ENCODE data around the gene SNRK. TPM values are rescaled to one million over a fixed set of nuclear protein-coding genes. Genes with fewer than 3 reads are reported as not detected.

Gene SNRK
- total RNA-seq, 1 experiment from 2014 or later = 12.0 TPM

DNA sequence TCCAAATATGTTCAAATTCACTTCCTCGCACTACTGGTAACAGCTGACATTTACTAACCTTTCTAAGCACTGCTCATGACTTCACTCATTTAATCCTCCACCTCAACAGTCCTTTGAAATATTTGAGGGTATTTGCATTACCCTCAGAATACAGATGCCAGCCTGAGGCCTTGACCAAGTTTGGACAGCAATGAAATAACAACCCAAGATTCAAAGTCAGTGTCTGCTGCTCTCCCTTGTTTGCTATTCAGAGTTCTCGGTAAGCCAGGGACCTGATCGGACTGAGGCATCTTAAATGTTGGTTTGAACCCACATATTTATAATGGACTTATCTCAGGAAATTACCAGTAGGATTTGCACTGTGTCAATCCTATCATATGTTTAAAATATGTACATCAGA lies 19.9 kb upstream of the SNRK start:
- H3K23me2 ChIP-seq (ENCODE audit: insufficient read length, low read depth, low read length, poor library complexity, severe bottlenecking) = no peaks in the 10 kb centered on the region
- H4K5ac ChIP-seq (ENCODE audit: insufficient read length, low read depth, low read length) = no peak overlapping the region
- no peaks in the 10 kb centered on the region for H3K36me3 Mint-ChIP-seq (ENCODE audit: insufficient read depth in 1 of 3, low read depth in 3 of 3)
- no peak overlapping the region for H4K91ac ChIP-seq (ENCODE audit: insufficient read length, low read depth, low read length)
- no peaks in the 10 kb centered on the region for H3K4me1 Mint-ChIP-seq
- no peak overlapping the region for H2BK15ac ChIP-seq (ENCODE audit: low read depth, low read length)
- H2BK120ac ChIP-seq (ENCODE audit: low read depth, low read length, poor library complexity, severe bottlenecking) = no peak overlapping the region
- no CpG with 5 or more reads among the region's 3 CpGs for WGBS (ENCODE audit: extremely low coverage, insufficient read length, low lambda C conversion rate)
- H3K27ac ChIP-seq (ENCODE audit: insufficient read length, low read depth, low read length) = no peak overlapping the region
- no peak overlapping the region for H3K4me3 Mint-ChIP-seq
- H3K56ac ChIP-seq (ENCODE audit: insufficient read length, low read depth, low read length) = no peak overlapping the region
- H4K8ac ChIP-seq (replicated peaks; ENCODE audit: insufficient read length, low read depth, low read length) = no peak overlapping the region
- H3K14ac ChIP-seq (ENCODE audit: insufficient read depth, low read length) = no peak overlapping the region
- no peak overlapping the region for H3K18ac ChIP-seq (ENCODE audit: insufficient read length, low read depth, low read length)
- no peak overlapping the region for H2AFZ ChIP-seq (ENCODE audit: low read length)
- no peaks in the 10 kb centered on the region for H3K79me2 ChIP-seq (ENCODE audit: insufficient read depth, low read length)
- no peaks in the 10 kb centered on the region; the same call in 1 of the 2 replicates for H3K27me3 Mint-ChIP-seq (ENCODE audit: low read depth)
- no peak for DNase-seq
- no peak overlapping the region for H3K4me2 ChIP-seq (ENCODE audit: insufficient read depth, insufficient read length, low read length)
- no peaks in the 10 kb centered on the region for H3K9me3 ChIP-seq (ENCODE audit: control insufficient read depth, low read depth, low read length)
- no peak overlapping the region for H2BK20ac ChIP-seq (ENCODE audit: low read depth, low read length, poor library complexity, severe bottlenecking)
- H3K27ac Mint-ChIP-seq = no peak overlapping the region
- H3K4ac ChIP-seq (ENCODE audit: low read depth, low read length) = no peak overlapping the region
- H3K27me3 ChIP-seq (ENCODE audit: insufficient read depth, low read length) = no peaks in the 10 kb centered on the region; the same call in 1 of the 2 replicates
- no peaks in the 10 kb centered on the region for H3K4me1 ChIP-seq (ENCODE audit: insufficient read depth, low read length)
- H3T11ph ChIP-seq (ENCODE audit: low read length) = no peak overlapping the region
- TF ChIP-seq, protein P1, sequence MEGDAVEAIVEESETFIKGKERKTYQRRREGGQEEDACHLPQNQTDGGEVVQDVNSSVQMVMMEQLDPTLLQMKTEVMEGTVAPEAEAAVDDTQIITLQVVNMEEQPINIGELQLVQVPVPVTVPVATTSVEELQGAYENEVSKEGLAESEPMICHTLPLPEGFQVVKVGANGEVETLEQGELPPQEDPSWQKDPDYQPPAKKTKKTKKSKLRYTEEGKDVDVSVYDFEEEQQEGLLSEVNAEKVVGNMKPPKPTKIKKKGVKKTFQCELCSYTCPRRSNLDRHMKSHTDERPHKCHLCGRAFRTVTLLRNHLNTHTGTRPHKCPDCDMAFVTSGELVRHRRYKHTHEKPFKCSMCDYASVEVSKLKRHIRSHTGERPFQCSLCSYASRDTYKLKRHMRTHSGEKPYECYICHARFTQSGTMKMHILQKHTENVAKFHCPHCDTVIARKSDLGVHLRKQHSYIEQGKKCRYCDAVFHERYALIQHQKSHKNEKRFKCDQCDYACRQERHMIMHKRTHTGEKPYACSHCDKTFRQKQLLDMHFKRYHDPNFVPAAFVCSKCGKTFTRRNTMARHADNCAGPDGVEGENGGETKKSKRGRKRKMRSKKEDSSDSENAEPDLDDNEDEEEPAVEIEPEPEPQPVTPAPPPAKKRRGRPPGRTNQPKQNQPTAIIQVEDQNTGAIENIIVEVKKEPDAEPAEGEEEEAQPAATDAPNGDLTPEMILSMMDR (conservative IDR thresholded peaks at IDR 0.05) = no peak
- no peak overlapping the region for H2BK5ac ChIP-seq (ENCODE audit: insufficient read length, low read length)
- no peak overlapping the region for H3K23ac ChIP-seq (ENCODE audit: insufficient read length, low read depth, low read length)
- no peak overlapping the region for H2AK5ac ChIP-seq (ENCODE audit: insufficient read length, low read length)
- no peaks in the 10 kb centered on the region for H3K9me3 Mint-ChIP-seq
- H3K9ac ChIP-seq (ENCODE audit: extremely low read depth, insufficient read length, low read length) = no peak overlapping the region
- H2BK12ac ChIP-seq (ENCODE audit: insufficient read length, low read depth, low read length) = no peak overlapping the region
- no peaks in the 10 kb centered on the region for H4K20me1 ChIP-seq (ENCODE audit: control insufficient read depth, insufficient read depth, insufficient read length)
- no peaks in the 10 kb centered on the region for H3K79me1 ChIP-seq (ENCODE audit: insufficient read depth, low read depth, low read length, poor library complexity, severe bottlenecking)
